Fibroblast of pulmonary artery (primary cell): ENCODE measurements around the gene LOXL1.
A peak's percentile ranks its signal among the peaks of the same experiment; 100 is the strongest.

Experiments
- DNase-seq: peaks from one replicate; pipeline ENCODE4 v3.0.0-alpha.2; 2010; ENCODE audit warnings: low read depth
- H3K4me3 ChIP-seq: replicated peaks from 2 replicates; pipeline ENCODE4 v1.5.1; 2011; ENCODE audit warnings: low read depth, mild to moderate bottlenecking, control low read depth, low read length, moderate library complexity
- CTCF ChIP-seq: IDR thresholded peaks from 2 replicates; pipeline ENCODE4 v1.5.1; 2011; ENCODE audit warnings: mild to moderate bottlenecking, control low read depth, low read length, inconsistent platforms; ENCODE audit errors: missing control alignments

LOXL1 gene

GRCh38 chr15:73915082-73915481 lies 11.2 kb upstream of the LOXL1 start:
- H3K4me3 ChIP-seq = no peak overlapping the region
- no peak for DNase-seq

GRCh38 chr15:73918784-73919183 lies 7.5 kb upstream of the LOXL1 start:
- TF ChIP-seq CTCF = no peak
- DNase-seq = no peak
- H3K4me3 ChIP-seq = no peak overlapping the region

More at GRCh38 chr15:73915082-73915481, 11.2 kb upstream of the LOXL1 start:
- no peak for TF ChIP-seq CTCF

GRCh38 chr15:73919706-73920105 lies 6.6 kb upstream of the LOXL1 start:
- no peak for TF ChIP-seq CTCF
- no peak for DNase-seq
- no peak overlapping the region for H3K4me3 ChIP-seq

GRCh38 chr15:73921254-73921925 lies 4.9 kb upstream of the LOXL1 start:
- H3K4me3 ChIP-seq = no peak overlapping the region
- no peak for TF ChIP-seq CTCF
- DNase-seq = no peak

GRCh38 chr15:73922186-73923151 lies 3.8 kb upstream of the LOXL1 start:
- DNase-seq = peak; percentile 88
- no peak for TF ChIP-seq CTCF
- H3K4me3 ChIP-seq = peak overlapping the region; percentile 11

GRCh38 chr15:73923156-73923487 lies 3.1 kb upstream of the LOXL1 start:
- DNase-seq = no peak
- no peak for TF ChIP-seq CTCF
- peak overlapping the region; percentile 11 for H3K4me3 ChIP-seq
